Measurements from ENCODE around the gene PHLPP1. TPM values are rescaled to one million over a fixed set of nuclear protein-coding genes. Genes with fewer than 3 reads are reported as not detected.
A peak's percentile ranks its signal among the peaks of the same experiment; 100 is the strongest.
"Not testable (repeated sequence)": the region's sequence is repeated elsewhere in the genome, so short reads cannot be mapped to it uniquely, and the experiment has no call there.

PHLPP1 gene
- total RNA-seq, 1 experiment from 2014 or later: 12.5 TPM

DNA sequence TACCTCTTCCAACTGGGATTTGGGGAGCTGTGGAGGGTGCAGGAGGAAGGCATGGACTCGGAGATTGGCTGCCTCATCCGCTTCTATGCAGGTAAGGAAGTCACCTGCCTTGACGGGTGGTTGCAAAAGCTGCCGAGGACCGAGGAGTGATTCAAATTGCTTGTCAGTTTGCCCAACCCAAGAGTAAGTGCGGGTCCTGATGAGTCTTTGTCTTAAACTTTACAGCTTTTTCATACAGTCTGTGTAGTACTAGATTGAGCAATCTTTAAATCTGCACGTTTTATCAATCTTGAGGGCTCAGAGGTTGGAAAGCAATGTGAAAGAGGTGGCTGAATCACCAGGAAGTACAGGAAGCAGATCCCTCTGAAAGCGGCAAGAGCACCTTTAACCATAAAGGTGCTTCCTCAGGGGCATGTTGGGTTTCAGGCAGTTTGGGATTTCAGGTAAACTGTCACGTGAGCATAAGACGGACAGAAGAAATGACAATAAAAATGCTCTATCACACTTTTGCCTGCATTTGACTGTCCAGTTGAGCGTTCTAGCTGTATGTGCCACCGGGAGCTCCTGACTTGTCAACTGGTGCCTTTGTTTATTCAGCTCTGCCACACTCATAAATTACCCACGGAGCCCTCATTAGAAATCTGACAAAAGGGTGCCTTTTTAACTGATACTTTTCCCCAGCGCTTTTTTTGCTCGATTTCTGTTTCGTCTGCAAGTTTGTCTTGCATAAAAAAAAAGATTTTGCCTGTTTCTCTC lies 2.0 kb downstream of the PHLPP1 start:
- peak; percentile 81 for DNase-seq (ENCODE audit: low read depth)

DNA sequence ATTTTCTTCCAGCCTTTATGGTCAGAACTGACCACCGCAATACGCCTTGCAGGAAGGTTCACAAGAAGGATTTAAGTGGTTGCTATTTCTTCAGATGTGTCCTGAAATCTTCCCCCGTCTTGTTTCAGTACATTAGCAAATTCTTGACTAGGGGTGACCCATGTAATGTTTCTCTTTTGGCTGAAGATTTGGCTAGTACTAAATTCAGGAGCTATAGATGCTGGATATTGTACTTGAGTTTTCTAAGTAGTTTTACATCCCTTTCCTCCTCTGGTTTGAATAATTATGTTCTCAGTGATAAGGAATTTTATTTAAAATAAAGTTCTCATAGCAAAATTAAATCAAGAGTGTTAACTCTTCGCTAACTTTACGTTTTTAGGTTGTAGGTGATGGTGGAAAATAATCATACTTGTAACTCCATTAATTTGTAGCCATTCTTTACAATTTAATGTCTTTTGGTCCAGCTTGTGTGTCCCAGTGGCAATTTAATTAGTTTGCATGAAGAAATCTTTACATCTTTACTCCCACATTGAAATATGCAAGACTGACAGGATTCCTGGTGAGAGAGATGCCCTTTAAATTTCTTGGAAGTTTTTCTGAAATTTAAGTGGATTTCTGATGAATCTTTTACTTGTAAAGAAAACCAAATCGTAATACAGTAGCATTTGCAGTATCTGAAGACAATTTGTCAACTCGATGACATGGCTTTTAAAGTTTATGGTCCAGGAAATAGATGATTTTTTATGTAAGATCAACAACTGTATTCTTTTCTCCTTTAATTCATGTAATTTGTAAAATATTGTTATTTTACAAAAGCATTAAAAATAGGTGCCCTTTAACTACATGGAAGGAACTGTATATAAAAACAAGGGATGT lies 2.8 kb downstream of the PHLPP1 start:
- DNase-seq (ENCODE audit: low read depth): no peak

DNA sequence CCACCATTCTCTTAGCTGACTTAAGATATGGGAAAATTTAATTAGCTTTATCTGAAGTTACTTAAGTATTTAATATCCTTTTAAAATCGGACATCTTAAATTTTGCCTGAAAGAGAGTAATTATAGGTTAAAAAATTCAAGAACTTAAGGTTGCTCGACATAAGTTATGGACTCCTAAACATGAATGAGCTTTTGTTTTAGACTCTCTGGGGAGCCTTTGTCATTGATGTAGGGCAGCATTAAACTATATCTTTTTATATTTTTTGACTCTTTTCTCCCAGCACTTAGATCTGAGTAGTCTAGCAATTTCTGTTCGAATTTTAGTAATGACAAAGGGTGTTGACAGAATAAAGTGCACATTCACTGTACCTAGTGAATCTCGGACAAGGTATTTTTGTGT lies 4.7 kb downstream of the PHLPP1 start:
- no peak for DNase-seq (ENCODE audit: low read depth)

DNA sequence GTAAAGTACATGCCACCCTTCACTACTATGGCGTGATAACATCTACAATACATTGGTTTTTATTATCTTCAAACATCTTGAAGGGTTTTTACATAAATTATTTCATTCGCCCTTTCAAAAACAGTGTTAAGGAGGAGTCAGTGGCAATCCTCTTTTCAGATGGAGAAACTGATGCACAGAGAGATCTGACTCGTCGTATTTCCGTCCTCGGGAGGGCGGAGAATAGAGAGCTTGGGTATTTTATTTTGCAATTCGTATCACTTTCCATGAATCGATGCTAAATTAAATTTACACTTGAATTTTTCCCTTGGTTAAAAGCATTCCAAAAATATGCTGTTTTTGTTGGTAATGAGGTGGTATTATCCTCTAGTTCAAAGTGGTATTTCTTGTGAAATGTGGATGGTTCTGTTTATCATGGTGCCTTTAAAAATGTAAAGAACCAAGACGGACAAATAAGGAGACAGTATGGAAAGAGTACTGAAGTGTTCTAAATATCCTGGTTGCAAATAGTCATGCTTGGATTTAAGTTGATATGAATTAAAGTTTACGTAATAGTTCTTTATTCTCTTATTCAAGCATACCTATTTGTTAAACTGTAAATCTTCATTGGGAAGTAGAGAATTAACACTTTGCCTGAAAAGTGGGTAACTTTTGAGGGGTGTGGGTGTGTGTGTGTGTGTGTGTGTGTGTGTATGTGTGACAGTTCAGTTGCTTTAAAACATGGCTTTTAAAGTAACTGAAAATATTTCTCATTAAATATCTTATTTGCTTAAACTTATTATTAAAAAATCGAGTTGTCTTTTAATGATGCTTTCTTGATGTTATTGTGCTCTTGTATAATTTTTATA lies 5.6 kb downstream of the PHLPP1 start:
- DNase-seq (ENCODE audit: low read depth): no peak

DNA sequence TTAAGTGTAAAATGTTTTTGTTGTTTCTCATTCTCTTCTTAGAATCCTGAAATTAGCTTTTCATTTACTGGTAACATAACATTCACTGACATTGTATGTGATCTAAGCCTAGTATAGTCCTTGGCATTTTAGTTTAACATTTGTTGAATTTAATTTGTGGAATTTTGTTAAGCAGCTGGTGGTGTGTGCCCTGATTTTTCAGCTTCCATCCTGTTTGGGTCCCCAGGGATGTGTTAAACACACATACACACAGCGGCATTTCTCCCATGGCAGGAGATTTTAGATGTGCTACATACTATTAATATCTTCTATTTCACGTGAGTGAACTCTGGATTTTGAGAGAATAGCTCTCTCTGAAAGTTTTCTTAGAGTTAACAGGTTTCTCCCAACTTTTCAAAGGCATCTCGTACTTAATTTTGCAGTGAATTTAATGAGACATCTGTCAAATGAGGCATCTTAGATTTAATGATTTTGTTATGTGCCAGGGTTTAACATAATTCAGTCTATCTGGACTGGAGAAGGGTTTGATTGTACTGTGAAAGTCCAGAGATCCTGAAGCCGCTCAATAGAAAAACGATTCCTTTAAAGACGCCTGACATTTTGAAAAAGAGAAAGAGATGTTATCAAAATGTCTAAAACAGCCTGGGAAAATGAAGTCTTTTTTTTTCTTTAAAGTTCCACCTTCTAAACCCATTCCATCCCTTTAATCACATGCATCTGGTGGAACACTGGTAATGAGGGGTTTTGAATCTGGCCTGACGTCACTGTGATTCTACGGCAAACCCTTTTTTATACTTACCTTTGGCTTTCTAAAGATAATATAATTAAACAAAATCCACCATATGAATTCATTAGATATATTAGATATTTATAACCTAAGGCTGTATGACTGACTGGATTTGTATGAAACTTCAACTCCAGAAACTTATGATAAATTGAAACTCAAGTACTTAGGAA lies 6.8 kb downstream of the PHLPP1 start:
- DNase-seq (ENCODE audit: low read depth): no peak

DNA sequence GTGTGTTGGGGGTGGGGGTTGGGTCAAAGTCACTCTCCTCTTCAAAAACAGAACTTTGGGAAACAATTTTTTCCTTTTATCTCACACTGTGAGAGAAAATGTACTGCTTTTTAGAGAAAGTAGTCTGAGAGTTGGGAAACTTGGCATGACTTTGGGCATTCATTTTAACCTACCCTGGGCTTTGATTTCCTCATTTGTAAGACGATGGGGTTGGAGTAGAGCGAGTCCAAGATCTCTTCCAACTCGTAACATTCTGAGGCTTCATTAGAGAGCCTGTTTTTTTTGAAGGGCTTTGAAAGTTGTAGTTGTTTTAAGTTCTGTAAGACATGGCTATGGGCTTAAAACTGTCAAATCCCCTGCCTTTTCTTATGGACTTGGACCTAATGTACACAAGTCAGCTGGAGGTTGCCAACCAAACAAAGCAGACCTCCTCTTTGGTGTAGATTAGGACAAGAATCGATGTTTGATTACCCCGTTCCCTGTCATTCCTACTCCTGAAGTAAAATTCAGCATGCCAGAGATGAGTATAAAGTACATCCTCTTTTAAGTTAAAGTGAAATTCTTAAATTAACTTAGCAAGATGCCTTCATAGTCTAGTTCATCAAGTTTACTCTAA lies 8.4 kb downstream of the PHLPP1 start:
- no peak for DNase-seq (ENCODE audit: low read depth)

DNA sequence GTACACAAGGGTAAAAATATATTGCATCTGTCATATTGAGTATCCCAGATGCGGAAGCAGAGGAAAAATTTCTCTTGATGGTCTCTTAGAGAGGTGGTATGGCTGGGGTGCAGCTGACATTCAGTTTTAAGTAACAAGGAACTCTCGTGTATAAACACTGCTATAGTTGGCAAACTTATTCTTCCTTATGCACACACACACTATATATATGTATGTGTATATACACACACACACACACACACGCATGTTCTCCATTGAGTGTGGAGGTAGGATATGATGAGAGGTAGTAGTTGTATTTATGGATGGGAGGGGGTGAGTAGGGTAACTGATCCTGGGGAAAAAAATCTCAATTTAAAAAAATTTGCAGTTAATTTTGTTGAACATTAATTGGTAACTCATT lies 10.6 kb downstream of the PHLPP1 start:
- no peak for DNase-seq (ENCODE audit: low read depth)

DNA sequence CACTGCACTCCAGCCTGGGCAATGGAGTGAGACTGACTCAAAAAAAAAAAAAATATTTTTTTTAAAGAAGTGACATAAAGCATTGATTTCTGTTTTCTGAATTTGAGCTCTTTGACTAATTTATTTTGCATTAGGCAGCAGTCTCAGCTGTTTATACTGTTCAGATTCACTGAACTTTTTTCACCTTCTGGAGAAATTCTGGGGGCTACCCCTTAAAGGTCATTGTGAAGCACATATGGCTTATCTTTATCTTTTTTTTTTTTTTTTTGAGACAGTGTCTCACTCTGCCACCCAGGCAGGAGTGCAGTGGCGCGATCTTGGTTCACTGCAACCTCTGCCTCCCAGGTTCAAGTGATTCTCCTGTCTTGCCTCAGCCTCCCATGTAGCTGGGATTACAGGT lies 12.9 kb downstream of the PHLPP1 start:
- no peak for DNase-seq (ENCODE audit: low read depth)

DNA sequence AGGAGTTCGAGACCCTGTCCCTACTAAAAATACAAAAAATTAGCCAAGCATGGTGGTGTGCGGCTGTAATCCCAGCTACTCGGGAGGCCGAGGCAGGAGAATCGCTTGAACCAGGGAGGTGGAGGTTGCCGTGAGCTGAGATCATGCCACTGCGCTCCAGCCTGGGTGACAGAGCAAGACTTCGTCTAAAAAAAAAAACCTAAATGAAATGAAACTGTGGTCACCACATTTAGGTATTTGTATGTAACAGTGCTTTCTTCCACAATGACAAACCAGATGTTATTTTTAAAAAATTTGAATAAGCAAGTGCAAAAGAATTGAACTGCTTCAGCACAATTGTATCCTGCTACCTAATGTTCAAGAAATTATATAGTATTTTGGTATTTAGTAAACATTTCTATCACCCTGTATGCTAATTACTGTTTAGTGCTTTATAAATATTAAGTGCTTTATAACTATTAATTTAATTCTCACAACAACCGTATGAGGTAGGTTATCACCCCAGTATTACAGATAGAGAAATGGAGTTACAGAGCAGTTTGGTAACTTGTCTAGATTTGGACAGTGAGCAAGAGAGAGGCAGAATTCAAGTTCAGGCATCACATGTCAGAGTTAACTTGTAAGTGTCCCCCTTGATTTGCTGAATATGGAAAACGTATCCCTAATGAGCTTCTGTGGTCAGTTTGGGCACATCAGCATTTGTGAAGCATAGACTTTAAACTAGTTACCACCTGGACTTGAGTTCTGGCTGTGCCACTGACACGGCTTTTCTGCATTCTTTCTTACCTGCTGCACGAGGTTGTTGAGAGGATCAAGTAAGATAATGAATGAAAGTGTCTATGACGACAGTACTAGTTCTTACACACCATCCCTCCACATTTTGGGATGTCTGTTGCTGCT lies 14.4 kb downstream of the PHLPP1 start:
- no peak for DNase-seq (ENCODE audit: low read depth)

DNA sequence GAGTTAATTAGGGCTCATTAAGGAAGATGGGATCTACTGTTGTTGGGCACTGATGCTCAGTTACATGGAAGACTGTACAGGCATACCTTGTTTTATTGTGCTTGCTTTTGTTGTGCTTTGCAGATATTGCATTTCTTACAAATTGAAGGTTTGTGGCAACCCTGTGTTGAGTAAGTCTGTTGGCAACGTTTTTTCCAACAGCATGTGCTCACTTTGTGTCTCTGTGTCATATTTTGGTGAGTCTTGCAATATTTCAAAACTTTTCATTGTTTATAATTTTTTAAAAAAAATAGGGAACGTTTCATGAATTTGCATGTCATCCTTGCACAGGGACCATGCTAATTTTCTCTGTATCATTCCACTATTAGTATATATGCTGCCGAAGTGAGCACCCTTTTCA lies 15.6 kb downstream of the PHLPP1 start:
- DNase-seq (ENCODE audit: low read depth): no peak

DNA sequence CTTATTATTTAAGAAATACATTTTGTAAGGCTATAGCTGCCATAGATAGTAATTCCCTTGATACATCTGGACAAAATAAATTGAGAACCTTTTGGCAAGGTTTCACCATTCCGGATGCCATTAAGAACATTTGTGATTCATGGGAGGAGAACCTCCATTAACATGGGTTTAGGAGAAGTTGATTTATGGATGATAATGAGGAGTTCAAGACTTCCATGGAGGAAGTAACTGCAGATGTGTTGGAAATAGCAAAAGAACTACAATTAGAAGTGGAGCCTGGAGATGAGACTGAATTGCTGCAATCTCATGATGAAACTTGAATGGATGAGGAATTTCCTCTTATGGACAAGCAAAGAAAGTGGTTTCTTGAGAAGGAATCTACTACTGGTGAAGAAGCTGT lies 17.3 kb downstream of the PHLPP1 start:
- no peak for DNase-seq (ENCODE audit: low read depth)

DNA sequence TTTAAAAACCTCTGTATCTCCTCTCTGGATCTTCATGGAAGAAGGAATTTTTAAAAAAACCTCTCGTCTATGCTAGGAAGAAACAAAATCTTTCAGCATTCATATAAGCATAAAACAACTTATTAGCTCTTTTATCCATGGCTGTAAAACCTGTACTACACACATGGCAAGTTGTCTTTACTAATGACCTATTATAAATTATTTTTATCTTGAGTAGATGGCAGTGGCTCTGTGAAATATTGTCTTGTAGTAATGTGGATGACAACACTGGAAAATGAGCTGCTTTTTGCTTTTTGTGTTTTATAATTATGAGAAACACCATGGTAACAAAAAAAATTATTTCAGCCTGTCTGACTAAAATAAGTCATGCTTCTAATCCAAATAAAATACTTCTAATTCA lies 18.9 kb downstream of the PHLPP1 start:
- no peak for DNase-seq (ENCODE audit: low read depth)

DNA sequence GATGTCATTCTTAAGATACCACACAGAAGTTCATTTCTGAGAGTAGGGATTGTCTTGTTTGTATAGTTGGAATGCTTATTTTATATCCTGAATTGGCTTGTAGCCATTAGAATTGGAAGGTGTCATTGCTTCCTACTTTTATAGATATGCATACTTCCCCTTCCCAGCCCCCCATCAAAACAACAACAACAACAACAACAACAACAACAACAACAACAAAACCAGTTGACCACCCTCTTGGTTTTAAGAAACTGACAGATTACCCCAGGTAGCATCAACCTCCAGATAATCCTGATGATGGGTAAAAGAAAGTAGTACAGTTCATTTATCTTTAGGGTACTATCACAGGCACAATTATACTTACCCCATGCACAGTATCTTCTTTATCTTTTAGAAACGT lies 20.0 kb downstream of the PHLPP1 start:
- no peak for DNase-seq (ENCODE audit: low read depth)

DNA sequence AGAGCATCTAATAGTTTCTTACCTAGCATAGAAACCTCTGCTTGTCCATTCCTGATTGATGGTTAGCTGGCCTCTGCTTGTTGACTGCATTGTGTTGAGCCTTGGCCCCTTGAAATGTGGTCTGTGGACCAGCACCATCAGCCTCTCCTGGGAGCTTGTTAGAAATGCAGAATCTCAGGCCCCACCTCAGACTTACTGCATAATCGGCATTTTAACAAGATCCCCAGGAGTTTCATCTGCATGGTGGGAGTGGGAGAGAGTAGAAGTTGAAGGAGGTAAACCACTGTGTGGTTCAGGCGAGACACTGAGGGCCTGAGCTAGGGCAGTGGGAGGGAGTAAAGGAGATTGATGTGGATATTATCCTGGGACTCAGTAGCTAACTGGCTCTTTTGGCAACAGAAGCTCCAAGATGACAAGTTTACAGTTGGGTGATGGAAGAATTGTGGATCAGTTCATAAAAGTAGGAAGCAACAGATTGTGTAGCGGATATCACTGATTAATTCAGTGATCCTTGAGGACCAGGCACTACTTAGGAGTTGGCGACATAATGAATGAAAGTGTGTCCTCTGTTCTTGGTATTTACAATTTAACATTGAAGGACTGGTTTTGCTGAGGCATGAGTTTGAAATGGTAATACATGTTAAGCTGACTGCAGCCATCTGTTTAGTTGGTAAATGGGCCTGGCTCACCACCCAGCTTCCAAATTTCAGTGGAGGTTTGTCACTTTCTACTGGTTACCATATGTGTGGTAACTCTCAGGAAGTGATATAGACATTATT lies 20.9 kb downstream of the PHLPP1 start:
- no peak for DNase-seq (ENCODE audit: low read depth)

DNA sequence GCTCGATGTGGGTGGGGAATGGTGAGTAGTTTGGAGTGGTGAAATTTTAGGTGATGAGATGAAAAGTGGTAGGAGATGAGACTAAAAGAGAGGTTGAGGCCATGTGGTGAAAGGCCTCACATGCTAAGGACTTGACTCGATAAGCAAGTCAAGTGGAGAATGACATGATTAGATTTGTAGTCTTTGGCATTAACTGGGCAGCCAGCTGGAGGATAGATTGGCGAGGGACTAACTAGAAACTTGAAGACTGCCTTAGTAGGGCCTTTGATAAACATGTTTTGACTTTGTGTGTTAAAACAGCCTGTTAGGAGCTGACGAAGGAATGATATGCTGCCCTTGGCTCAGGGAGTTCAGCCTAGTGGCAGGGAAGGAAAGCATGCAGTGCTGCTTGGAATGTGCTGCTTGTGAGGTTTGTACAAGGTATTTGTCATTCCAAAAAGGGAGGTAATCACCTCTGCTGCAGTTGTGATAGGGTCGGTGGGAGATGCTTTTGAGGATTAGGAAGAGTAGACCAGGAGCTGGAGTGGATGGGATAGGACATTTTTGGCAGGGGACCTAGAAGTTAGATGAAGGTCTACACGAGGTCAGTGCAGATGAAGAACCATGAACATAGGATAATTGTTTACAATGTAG lies 22.0 kb downstream of the PHLPP1 start:
- DNase-seq (ENCODE audit: low read depth): no peak

DNA sequence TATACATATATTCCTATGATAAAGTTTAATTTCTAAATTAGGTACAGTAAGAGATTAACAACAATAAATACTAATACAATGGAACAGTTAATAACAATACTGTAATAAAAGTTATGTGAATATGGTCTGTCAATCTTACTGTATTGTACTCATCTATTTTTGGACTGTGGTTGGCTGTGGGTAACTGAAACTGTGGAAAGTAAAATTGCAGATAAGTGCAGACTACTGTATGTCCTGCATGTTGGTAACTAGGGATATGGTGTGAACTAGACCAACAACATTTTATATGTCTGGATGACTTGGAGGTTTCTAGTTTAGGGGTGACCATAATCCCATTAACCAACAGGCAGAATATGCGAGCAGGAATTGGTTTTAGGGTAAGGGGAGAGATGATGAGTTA lies 23.3 kb downstream of the PHLPP1 start:
- DNase-seq (ENCODE audit: low read depth): no peak

DNA sequence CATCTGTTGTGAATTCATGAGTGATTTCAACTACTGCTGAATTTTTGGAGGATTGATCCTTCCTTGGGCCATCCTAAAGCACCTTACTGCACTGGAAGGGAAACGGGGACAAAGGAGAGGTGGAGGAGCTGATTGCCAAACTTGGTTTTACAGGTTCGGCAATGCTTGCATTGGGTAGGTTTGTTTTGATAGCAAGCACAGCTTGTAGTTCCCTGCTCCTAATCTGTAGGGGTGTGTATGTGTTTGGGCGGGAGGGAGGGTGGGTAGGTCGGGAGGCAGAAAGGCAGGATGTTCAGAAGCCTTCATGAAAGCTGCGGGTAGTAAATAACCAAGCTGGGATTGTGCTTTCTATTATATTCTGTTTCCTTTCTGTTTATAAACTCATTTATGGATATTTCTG lies 24.6 kb downstream of the PHLPP1 start:
- no peak for DNase-seq (ENCODE audit: low read depth)

DNA sequence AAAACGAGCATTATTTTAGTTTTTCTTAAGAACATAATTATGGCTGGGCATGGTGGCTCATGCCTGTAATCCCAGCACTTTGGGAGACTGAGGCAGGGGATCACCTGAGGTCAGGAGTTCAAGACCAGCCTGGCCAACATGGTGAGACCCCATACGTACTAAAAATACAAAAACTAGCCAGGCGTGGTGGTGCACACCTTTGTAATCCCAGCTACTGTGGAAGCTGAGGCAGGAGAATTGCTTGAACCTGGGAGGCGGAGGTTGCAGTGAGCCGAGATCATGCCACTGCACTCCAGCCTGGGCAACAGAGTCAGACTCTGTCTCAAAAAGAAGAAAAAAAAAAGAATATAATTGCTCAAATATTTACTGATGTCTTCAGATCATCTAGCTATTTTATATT lies 25.3 kb downstream of the PHLPP1 start:
- not testable (repeated sequence) for DNase-seq (ENCODE audit: low read depth)
